GM12891 (cell line): ENCODE data around the gene TM7SF3.

Source experiments
- PAX5 ChIP-seq: IDR thresholded peaks from 2 replicates; pipeline ENCODE4 v1.6.1; 2011; ENCODE audit warnings: low read length, moderate library complexity, mild to moderate bottlenecking; ENCODE audit not compliant: insufficient read depth, severe bottlenecking
- POLR2A ChIP-seq: IDR thresholded peaks from 2 replicates; pipeline ENCODE4 v1.6.1; 2011; ENCODE audit warnings: low read depth, low read length, control low read depth
- POLR2AphosphoS5 ChIP-seq: IDR thresholded peaks from 2 replicates; pipeline ENCODE4 v1.6.1; 2011; ENCODE audit warnings: low read depth, low read length, control low read depth
- SPI1 ChIP-seq: IDR thresholded peaks from 2 replicates; pipeline ENCODE4 v1.6.1; 2011; ENCODE audit warnings: low read depth, low read length, control low read depth
- TAF1 ChIP-seq: IDR thresholded peaks from 2 replicates; pipeline ENCODE4 v1.6.1; 2011; ENCODE audit warnings: low read depth, low read length, control low read depth

DNA sequence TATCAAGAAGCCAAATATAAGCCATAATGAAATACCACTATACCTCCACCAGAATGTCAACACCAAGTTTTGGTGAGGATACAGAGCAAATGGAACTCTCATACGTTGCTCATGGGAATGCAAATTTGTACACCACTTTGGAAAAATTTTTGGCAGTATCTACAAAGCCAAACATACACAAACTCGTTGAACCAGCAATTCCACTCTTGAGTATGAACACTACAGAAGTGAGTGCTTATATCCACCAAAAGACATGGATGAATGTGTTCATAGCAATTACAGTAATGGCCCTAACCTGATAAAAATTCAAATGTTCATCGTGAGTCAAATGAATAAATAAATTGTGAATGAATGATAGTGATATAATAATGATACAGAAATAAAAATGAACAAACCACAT is 43.4 kb upstream of the TM7SF3 start:
- TF ChIP-seq POLR2A (no peak), TAF1 (no peak), POLR2AphosphoS5 (no peak), PAX5 (no peak), SPI1 (no peak)
